Stimulated activated CD8-positive, alpha-beta memory T cell treated with anti-CD3 and anti-CD28 coated beads, Interleukin-4, amount 100 ng/mL, for 1 hour (primary cell): ENCODE results near the gene S100A1.

Experiments
- DNase-seq, 2 donors: peaks; one replicate each; pipeline ENCODE4 v3.0.0-alpha.2; 2020; ENCODE audit warnings: low read depth in 2 of 2, low spot score in 1 of 2

S100A1 gene

GRCh38 chr1:153610334-153610733 is 17.9 kb upstream of the S100A1 start:
- DNase-seq = no peak

- no peak for DNase-seq
These were observed 17.4 kb upstream of the S100A1 start for GRCh38 chr1:153610811-153611301.

DNA sequence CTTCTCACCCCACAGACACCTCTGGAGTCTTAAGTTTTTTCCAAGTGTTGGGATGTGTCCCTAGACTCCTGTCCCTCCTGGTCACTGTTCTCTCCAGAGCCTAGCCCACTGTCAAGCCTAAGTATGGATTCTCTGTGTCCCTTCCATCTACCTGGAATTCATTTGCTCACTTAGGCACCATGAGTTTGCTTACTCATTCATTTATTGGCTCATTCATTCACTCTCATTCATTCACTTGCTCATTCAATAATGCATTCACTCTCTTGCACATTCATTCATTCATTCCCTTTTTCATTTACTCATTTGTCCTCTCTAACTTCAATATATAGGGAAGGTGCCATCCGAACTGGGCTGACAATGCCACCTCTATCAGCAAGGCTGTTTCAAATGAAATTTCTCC is 16.9 kb upstream of the S100A1 start:
- no peak for DNase-seq

DNA sequence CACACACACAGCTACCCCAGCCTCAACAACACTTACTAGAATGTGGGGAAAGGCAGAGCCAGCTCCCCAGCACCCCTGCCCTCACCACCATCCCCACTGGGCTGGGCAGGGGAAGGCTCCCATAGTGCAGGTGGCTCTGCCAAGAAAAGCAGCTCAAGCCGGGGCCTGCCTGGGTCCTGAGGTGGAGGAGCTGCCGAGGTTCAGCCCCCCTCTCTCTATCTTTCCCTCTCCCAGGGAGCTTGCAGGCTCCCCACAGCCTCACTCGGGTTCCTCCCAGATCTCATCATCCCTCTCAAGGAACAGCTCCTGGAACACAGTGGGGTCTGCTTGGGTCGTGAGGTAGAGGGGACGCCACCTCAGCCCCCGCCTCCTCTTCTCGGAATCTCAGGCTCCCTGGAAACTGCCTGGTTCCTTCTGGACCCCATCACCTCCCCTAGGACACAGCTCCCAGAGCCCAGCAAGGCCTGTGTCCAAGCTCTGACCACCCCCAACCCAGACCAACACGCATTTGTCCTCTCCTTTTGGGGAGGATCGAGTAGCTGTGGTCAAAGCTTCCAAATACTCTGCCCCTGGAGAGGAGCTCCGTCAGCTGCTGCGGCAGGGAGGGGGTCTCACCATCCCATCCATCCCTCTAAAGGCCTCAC is 16.0 kb upstream of the S100A1 start:
- DNase-seq = no peak

DNA sequence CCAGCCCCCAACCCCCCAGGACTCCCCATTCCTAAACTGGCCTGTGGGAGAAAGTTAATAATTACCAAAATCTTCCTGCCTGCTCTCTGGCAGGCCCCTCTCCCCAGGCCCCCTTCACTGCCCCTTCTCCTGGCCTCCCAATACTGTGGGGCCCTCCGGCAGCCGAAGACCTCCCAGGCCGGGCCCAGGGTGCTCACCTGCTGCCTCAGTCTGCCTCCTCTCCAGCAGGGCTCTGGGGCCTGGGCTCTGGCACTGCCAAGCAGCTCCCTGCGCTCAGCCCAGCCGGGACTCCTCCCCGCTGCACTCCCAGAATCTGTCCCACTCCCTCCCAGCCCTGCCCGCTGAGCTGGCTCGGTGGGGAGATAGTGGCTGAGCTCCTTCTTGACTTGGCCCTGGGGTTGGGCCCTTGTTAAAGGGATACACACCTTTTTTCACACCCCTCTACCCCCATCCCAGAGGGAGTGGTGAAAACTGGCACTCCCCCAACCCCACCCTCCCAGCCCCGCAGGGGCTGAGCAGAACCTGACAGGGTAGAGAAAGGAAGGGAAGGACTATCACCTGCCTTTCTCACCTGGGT is 15.4 kb upstream of the S100A1 start, which contains the start of gene S100A16:
Gene S100A16, minus strand, starts transcription at position 383 of the 577 bp plus-strand sequence. CDS start 4,986 bp downstream, outside the sequence.
- no peak for DNase-seq

- no peak for DNase-seq
These were observed 14.8 kb upstream of the S100A1 start for GRCh38 chr1:153613406-153613805.

DNA sequence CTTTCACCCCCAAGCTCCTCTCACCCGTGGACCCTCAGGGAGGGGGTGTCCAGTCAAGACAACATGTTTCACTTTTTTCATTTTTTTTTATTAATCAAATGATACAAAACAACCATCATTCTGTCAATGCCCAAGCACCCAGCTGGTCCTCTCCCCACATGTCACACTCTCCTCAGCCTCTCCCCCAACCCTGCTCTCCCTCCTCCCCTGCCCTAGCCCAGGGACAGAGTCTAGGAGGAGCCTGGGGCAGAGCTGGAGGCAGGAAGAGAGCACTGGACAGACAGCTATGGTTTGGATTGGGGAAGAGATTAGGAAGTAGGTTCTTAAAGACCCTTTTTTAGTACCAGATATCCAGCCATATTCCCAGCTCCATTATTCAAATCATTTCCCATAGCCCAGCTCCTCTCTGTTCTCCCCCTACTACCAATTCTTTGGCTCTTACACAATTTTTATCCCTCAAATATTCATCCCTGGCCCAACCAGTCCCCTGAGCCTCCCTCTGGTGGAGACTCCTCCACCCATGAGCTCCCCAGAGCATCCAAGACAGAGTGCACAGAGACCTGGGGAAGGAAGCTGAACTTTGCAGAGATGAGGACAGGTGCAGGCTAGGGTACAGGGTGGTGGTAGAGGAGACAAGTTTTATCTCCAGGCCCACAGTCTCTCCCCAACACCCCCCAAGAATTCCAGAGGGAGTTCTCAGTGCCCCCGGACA is 13.9 kb upstream of the S100A1 start:
- DNase-seq = no peak

DNA sequence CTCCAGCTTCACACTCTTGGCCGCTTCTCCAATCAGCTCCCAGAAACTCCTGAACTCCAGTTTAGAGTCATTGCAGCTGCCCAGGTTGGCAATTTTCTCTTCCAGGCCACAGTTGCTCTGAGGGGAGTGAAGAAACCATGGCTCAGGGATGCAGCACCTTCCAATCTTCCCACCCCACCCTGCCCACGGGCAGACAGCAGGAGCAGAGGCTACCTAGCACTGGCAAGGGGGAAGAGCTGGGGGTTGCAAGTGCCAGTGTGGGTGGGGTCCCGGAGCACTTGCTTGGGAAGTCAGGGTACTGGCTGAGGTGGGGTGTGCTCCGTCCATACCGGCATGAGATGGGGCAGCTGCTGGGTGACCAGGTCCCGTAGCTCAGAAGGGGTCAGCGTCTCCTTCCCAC is 13.3 kb upstream of the S100A1 start:
- no peak for DNase-seq

- DNase-seq = no peak
These were observed 12.8 kb upstream of the S100A1 start for GRCh38 chr1:153615406-153615805.

DNA sequence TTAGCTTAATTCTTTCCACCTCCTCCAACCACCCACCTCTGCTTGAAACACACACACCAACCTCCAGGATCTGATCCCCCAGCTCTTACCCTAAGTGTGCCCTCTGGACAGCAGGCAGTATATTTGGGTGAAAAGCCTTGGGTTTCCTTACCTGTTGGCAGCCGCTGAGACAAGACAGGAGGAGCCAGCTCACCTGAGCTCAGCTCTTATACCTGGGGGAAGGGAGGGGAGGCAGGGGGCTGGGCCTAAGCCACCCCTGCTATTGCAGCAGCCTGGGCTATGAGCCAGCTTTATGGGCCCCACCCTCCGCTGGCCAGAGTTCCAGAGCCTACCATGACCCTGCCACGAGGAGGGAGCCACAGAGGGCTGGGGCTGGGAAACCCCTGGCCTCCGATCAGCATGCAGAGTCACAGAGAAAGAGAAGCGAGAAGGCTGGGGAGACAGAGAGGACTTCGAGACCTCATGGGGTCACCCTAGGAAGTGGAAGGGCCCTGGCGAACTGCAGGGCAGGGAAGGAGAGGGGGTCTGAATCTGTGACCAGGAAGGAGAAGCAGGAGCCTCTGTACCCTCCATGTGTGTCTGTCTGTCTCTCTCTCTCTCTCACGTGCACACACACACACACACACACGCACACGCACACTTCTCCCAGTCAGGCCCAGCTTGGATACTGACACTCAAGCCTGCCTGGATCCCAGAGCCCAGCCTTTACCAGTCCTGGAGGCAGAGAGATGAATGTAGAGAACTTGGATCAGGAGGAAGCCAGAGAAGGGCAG is 11.9 kb upstream of the S100A1 start, which contains the start of gene S100A14:
Gene S100A14, minus strand, starts transcription at position 182 of the 773 bp plus-strand sequence. CDS start 467 bp downstream, outside the sequence.
- DNase-seq = no peak

DNA sequence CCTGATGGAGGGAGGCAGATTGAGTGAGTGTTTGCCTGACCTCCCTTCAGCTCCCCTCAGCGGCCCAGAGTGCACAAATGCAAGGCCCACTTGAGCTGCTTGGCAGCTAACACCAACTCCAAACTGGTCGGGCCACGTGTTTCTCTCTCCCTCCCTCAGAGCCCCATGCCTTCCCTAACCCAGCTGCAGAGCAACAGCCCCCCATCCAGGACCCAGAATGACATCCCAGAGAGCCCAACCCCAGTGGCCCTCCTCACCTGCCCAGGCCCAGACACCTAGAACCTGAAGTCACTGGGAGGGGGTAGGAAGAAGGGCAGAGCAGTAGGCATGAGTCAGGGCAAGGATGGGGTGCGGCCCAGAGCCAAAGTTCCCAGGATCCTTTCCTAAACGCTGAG is 11.3 kb upstream of the S100A1 start:
- no peak for DNase-seq

DNA sequence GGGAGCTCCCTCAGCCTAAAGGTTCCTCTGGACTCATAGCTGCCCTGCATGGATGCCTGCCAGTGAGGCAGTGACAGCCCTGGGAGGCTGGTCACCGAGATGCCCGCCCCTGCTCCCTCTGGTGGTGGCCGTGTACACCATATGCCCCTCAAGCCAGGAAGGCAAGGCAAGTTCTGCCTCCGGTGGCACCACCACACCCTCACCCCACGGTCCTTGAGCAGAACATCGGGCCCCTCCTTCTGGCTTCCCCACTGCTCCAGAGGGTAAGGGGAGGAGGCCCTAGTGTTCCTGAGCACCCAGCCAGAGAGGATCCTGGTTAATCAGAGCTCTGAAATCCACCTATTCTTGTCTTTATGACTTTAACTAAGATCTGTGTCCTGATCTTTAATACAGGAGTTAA is 10.6 kb upstream of the S100A1 start:
- DNase-seq = peak in 1 of 2 donors; percentile 36

GRCh38 chr1:153619171-153619570 is 9.1 kb upstream of the S100A1 start:
- no peak for DNase-seq

GRCh38 chr1:153623101-153623500 is 5.1 kb upstream of the S100A1 start:
- no peak for DNase-seq

GRCh38 chr1:153624965-153625611 is 3.1 kb upstream of the S100A1 start:
- no peak for DNase-seq

- DNase-seq = no peak
These were observed 1.7 kb upstream of the S100A1 start for GRCh38 chr1:153626477-153626903.

DNA sequence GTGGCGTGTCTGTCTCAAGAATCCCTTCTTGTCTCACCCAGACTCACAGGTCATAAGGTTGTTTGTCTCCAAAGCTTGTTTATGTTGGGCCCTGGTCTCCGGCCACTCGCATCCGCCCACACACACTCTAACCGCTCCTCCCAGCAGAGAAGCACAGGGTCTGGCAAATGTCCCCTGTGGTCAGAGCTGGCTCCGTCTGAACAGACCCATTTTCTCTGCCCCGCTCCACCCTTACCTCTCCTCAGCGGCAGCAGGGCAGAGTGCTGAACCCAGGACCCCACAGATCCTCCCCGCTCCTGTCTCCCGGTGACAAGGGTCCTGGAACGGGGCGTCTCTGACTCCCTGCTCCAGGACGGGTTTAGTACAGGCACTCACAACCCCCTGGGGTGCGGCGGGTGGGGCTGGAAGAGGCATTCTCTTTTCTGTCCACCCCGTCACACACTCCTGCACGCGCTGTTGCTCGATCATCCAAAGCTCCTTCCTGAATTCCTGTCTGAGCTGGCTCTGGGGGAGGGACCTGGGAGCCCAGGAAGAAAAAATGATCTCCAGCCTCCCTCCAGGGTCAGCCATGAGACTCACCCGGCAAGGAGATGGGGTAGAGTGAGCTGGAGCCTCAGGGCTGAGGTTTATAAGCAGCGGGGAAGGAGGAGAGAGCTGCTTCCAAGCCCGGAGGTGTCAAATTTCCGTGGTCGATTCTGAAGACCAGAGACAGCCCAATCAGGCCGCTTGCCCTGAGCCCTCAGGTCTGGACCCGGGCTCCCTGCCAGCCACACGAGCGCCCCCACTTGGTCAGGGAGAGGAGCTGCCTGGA is 1.1 kb upstream of the S100A1 start, which contains the start of gene S100A13:
Gene S100A13, minus strand, starts transcription at position 602 of the 811 bp plus-strand sequence. CDS start 1,033 bp downstream, outside the sequence.
- DNase-seq = no peak

- no peak for DNase-seq
These were observed 556 bp downstream of the S100A1 start for GRCh38 chr1:153628638-153629342.

DNA sequence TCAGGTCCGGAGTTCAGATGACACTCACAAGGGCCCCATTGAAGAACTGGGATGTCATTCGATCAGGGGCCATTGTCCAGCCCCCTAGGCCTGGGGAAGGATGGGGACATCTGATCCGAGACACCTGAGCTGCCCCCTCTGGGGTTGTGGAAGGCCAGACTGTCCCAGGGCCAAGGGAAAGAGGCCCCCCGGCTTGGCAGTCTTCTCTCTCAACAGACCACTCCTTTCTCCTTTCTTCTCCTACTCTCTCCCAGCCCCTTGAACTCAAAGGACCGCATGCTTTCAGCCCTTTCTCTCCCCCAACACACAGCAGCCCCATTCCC is 1.1 kb downstream of the S100A1 start:
- DNase-seq = no peak
